ENCODE measurements around the gene CPM.

CPM gene

DNA sequence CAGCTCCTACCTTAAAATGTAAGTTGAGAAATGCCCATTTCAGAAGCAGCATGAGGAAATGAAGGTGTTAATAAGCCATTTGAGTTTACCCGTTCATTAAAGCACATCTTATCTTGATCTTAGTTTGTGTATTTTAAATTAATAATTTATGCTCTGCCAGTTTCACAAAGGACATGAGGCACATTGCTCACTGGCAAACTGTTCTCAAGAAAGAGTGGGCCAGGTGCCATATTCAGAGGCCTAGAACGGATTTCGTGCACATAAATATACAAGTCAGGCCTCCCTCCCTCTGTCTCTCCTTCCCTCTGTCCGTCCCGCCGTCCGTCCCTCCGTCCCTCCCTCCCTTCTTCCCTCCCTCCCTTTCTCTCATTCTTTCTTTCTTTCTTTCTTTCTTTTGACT, 29.5 kb downstream of the CPM start:
- no peak for DNase-seq

GRCh38 chr12:68901551-68901950, 31.4 kb downstream of the CPM start:
- no peak for DNase-seq

DNA sequence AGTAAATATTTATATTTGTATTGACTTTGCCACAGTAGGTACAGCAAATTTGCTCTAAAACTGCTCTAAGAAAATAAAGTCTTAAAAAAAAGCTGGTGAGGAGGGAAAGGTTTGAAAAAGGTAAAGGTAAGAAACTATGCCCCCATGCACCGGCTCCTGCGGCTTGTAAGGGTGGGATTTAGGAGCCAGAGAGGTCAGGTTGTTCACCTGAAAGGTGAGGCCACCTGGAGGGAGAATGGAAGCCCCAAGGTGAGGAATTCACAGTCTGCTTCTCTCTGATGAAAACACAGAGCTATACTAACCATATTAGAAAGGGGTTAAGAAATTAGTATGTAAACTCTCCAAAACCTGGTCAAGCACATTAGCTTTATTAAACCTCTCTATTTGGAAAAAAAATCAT, 31.8 kb downstream of the CPM start:
- DNase-seq, result no peak

DNA sequence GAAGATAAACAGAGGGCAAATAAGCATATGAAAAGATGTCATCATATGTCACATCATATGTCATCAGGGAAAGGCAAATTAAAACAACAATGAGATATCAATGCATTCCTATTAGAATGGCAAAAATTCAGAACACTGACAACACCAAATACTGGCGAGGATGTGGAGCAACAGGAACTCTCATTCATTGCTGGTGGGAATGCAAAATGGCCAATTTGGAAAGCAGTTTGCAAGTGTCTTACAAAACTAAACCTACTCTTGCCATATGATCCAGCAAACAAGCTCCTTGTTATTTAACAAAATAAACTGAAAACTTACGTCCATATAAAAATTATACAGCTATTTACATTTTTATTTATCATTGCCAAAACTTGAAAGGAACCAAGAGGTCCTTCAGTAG, 32.7 kb downstream of the CPM start:
- no peak for DNase-seq

DNA sequence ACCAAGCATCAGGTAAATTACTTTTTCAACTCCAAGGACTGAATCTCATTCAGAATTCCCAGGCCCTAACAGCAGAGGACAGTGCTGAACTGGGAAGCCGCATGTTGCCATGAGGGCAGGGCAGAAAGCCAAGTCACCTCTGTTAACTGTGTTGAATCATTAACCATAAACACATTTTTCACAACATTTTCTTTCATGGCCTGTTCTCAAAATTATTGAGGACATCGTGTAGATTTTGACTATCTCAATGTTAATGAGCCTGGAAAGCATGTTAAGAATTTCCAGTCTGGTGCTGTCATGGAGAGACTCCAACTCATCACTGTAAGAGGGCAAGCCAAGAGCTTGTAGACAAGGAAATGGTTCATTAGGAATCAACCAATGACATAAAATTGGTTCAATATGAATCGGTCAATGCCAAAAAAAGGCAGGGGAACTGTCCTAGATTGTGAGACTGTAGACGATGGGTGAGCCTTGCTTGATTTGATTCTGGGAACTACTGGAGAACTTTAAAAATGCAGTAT, 33.7 kb downstream of the CPM start:
- DNase-seq, result no peak

- DNase-seq, result no peak
Observed at GRCh38 chr12:68896881-68897540, 36.0 kb downstream of the CPM start.

DNA sequence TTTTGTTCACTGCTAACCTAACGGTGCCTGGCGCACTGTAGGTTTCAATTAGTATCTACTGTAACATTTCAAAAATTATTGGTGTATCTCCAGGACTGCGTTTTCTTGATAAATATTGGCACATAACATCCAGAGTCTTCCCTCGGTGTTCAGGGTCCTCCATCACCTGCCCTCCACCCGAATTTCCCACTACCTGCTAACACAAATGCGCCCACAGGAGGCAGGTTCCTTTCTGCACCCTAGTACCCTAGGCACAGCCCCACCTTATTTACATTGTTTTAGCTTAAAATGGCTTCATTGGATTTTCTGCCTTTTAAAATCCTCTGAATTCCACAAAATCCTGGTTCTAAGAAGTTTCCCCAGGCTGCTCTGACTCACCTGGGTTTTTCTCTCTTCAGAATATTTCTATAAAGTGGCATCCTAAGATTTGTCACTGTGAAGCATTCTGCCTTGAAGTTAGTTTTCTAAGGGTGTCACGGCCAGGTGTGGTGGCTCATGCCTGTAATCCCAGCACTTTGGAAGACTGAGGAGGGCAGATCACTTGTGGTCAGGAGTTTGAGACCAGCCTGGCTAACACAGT, 38.6 kb downstream of the CPM start:
- DNase-seq, result no peak

GRCh38 chr12:68893741-68894140, 39.2 kb downstream of the CPM start:
- DNase-seq, result no peak

- no peak for DNase-seq
Observed at GRCh38 chr12:68893201-68893600, 39.8 kb downstream of the CPM start.

GRCh38 chr12:68891141-68891540, 41.8 kb downstream of the CPM start:
- DNase-seq, result no peak

DNA sequence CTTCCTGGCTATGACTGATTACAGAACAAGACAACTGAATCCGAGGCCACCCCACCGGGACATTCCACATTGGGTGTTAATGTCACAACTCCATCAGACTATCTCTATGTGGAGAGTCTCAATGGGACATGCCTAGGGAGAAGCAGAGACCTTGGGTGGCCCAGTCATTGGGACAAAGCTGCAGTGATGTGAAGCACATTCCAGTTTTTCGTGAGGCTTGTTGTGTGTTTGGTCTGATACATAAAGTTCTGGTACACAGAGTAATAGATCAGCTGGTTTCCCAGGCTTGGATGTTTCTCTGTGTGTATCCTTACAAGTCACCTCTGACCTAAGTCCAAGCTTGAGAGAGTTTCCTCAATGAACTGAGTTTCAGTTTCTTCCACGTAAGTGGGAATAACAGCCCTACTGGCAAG, 42.3 kb downstream of the CPM start:
- DNase-seq, result no peak

GRCh38 chr12:68888243-68888642, 44.7 kb downstream of the CPM start:
- DNase-seq, result no peak

DNA sequence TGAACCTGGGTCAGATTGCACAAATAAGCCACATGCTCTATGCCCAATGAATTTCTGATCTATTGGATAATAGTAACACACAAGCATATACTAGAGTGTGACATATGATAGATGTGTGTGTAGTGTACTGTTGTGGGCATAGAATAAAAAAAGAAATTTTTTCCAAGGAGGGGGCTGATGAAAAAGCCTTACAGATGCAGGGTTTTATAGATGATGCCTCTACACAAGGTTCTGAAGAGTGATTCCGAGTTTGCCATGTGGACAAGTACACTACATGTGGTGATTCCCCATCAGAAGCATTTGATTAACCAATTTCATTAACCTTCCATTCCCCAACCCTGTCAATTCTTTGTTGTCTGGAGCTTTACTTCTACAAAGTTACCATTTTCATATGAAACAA, 45.3 kb downstream of the CPM start:
- DNase-seq, result no peak

DNA sequence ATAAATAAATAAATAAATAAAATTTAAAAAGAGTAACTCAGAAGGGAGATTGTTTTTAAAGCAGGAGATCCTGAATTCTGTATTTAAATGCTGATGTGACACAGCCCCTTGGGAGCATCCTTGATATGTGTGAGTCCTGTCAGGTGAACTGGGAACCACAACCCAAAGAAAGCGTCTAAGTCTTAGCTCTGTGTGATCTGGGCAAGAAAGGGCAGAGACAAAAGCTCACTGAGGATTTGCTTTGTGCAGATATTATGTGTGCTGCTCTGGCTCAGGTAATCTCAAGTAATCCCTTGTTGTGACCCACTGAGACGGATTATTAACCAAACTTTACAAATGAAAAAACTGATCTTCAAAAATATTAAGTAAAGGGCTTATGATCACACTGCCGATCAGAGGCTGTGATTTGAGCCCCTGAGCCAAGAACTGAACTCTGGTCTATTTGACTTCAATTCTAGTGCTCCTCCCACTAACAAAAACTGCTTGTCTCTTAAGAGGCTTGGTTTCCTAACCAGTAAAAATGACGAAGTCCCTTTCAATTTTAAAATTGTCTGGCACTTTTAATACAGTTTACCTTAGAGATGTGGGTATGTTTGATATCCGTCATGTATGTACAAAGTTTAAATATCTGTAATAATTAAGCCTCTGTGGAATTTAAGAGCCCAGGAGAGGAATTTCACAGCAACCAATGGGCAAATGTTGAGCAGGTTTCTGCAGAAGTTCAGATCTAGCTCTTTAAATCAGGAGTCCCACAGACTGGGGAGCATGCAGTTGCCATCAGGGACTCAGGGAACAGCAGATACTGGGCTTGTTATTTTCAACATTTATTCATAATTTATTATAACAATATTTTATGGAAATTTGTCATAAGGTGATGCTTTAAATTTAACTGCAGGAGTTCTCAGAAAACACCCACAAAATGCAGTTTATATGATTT, 46.1 kb downstream of the CPM start:
- no peak for DNase-seq

GRCh38 chr12:68885381-68885780, 47.6 kb downstream of the CPM start:
- no peak for DNase-seq

- no peak for DNase-seq
Observed at GRCh38 chr12:68884251-68884650, 48.7 kb downstream of the CPM start.

GRCh38 chr12:68883151-68883550, 49.8 kb downstream of the CPM start:
- DNase-seq, result no peak

DNA sequence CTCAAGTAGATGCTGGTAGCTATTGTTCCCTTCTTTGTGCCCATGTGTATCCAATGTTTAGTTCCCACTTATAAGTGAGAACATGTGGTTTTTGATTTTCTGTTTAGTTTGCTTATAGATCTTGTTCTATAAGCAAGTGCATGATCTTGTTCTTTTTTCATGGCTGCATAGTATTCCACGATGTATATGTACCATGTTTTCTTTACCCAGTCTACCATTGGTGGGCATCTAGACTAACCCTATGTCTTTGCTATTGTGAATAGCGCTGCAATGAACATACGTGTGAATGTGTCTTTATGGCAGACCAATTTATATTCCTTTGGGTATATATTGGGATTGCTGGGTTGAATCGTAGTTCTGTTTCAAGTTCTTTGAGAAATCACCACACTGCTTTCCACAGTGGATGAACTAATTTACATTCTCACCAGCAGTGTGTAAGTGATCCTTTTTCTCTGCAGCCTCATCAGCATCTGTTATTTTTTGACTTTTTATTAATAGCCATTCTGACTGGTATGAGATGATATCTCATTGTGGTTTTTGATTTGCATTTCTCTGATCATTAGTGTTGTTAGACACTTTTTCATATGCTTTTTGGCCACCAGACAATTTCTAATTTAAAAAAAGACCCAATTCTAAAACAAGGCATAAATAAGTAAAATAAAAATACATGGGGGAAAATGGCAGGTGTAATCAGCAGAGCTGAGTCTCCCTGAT, 50.6 kb downstream of the CPM start:
- no peak for DNase-seq

GRCh38 chr12:68880660-68881325, 52.2 kb downstream of the CPM start:
- DNase-seq, result no peak

- no peak for DNase-seq
Observed at GRCh38 chr12:68878846-68879245, 54.1 kb downstream of the CPM start.

DNA sequence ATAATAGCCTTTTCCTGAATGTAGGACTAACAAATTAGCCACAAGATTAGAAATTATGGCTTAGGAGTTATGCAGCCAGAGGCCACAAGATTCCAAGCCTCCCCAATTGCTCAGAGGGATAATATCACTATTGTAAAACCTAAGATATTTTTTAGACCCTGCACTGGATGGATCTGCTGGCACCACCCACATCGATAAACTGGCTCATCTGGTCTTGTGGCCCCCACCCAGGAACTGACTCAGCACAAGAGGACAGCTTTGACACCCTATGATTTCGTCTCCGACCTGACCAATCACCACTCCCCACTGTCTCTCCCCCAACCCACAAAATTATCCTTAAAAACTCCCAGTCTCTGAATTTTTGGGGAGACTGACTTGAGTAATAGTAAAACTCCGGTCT, 54.7 kb downstream of the CPM start:
- DNase-seq, result no peak

DNA sequence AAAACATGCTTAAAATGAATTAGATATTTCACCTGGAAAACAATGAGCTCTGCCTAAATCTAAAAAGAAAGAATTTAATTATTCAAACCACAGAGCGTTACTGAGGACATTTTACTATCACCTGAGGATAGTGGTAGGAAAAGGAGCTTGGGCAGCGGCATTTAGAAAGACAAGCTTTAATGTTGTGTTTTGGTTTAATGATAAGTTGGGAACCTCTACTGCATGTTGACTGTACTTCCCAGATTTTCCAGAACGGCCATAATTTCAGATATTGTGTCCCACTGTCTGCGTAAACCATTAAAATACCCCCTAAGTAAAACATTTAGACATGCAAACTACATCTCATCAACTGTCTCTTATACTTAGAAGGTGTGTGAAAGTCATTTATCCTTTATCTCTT, 55.4 kb downstream of the CPM start:
- no peak for DNase-seq

Measured in T-helper 9 cell (primary cell).